Thymus (tissue), 11 donors: ENCODE data around the gene FOXO3B. TPM values are rescaled to one million over a fixed set of nuclear protein-coding genes. Genes with fewer than 3 reads are reported as not detected.
"Not testable (repeated sequence)": the region's sequence is repeated elsewhere in the genome, so short reads cannot be mapped to it uniquely, and the experiment has no call there.

Source experiments
- DNase-seq, 9 donors: peaks; one replicate each; pipeline ENCODE4 v3.0.0-alpha.2; 2013; ENCODE audit warnings: low spot score in 9 of 9, low read depth in 6 of 9, missing footprints in 1 of 9
- H3K27ac ChIP-seq, 2 donors: one replicate each; pipeline ENCODE4 v1.5.1; 2013; ENCODE audit warnings: control low read depth in 1 of 2, low read depth in 1 of 2, low read length in 1 of 2, mild to moderate bottlenecking in 1 of 2, moderate library complexity in 1 of 2
- H3K27me3 ChIP-seq, 2 donors: one replicate each; pipeline ENCODE4 v1.5.1; 2013; ENCODE audit warnings: low read length in 1 of 2; ENCODE audit not compliant: control insufficient read depth in 2 of 2, insufficient read depth in 1 of 2
- H3K36me3 ChIP-seq, 2 donors: one replicate each; pipeline ENCODE4 v1.5.1; 2013; ENCODE audit warnings: low read length in 1 of 2, mild to moderate bottlenecking in 1 of 2, moderate library complexity in 1 of 2; ENCODE audit not compliant: control insufficient read depth in 2 of 2, insufficient read depth in 2 of 2
- H3K4me1 ChIP-seq, 2 donors: one replicate each; pipeline ENCODE4 v1.5.1; 2013; ENCODE audit warnings: low read length in 2 of 2; ENCODE audit not compliant: control insufficient read depth in 2 of 2, insufficient read depth in 2 of 2
- H3K4me3 ChIP-seq, 2 donors: one replicate each; pipeline ENCODE4 v1.5.1; 2013; ENCODE audit warnings: low read length in 2 of 2, control low read depth in 1 of 2, mild to moderate bottlenecking in 1 of 2
- H3K9me3 ChIP-seq, 2 donors: one replicate each; pipeline ENCODE4 v1.5.1; 2013; ENCODE audit warnings: low read length in 1 of 2, mild to moderate bottlenecking in 1 of 2; ENCODE audit not compliant: control insufficient read depth in 2 of 2, insufficient read depth in 1 of 2
- WGBS: extraction: QIAGEN DNeasy Blood & Tissue Kit; methylation state at CpG from one replicate; pipeline ENCODE4 v1.1.7; 2013; 5-methylcytosine and 5-hydroxymethylcytosine counted together
- polyA plus RNA-seq: library from polyadenylated mRNA; stranded (reverse); fragments of 200-250 nt; gene quantifications from one replicate; pipeline ENCODE4 v1.2.3, GENCODE V29; 2013
- total RNA-seq: library from RNA; stranded (reverse); fragments of 120-200 nt; gene quantifications from one replicate; pipeline ENCODE4 v1.2.4, GENCODE V29; 2013
- donor health status: healthy.

Gene FOXO3B
- total and polyA plus RNA-seq, 2 donors = 0.55 to 1.8 TPM

DNA sequence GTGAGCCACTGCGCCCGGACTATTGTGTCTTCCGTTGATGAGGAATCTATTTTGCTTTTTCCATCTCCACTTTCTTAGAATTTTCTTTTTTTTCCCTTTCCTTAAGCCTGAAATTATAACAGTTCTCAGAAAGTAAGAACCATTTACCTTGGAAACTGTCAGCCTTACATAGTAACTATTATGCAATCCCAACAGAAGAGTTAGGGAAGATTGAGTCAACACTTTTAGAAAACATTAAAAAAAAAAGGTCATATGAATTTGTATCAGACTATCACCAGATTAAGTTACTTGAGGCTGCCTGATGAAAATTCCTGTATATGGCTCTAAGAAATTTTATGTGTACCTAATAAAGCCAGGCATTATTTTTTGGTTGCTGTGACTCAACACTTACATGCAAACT is 26.1 kb upstream of the FOXO3B start:
- not testable (repeated sequence) for H3K9me3 ChIP-seq
- WGBS = 97% methylated on average over 3 of the region's 3 CpGs

DNA sequence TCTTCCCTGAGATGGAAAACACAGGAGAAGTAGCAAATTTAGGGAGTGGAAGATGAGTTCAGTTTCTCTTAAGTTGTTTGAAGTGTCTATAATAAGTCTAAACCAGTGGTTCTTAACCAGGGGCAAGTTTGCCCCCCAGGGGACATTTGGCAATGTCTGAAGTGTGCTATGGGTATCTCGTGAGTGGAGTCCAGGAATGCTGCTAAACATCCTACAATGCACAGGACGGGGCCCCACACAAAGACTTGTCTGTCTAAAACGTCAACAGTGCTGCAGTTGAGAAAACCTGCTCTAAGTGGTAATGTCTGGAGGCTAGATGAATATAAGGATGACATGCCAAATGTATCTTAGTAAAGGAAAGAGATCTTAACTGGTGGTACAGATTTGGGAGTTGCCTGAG is 23.8 kb upstream of the FOXO3B start:
- H3K4me1 ChIP-seq, H3K27ac ChIP-seq, H3K9me3 ChIP-seq, H3K27me3 ChIP-seq, H3K36me3 ChIP-seq, H3K4me3 ChIP-seq, DNase-seq: not testable (repeated sequence)
- 97% methylated on average over 3 of the region's 3 CpGs for WGBS

More for the DNA sequence above, 26.1 kb upstream of the FOXO3B start:
- not testable (repeated sequence) for H3K27ac ChIP-seq, H3K4me3 ChIP-seq, DNase-seq, H3K36me3 ChIP-seq, H3K27me3 ChIP-seq, H3K4me1 ChIP-seq

DNA sequence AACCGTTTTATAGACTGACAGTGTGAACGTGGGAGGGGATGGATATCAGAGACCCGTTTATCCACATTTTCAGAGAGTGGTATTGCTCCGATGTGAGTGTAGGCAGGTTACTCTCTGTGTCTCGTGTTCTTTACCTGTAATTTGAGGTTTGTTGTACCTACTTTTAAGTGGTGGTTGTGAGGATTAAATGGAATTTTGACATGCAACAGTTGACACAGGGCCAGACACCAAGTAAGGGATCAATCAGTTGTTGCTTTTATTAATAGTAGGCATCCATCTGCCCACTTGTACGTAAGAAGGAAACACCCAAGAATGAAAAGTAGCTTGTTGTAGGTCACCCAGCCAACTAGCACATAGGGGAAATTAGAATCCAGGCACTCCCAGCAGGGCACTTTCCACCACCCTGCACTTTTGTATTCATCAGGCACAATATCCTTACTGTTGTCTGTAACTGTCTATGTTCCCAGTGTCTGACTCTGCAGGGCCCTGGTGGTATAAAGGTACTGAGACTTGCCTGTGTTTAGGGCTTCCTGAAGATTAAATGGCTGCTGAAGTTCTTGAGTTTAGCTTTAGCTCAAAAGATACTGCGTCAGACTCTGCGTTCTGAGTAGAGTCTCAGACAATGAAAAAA is 16.5 kb upstream of the FOXO3B start:
- not testable (repeated sequence) for H3K4me1 ChIP-seq, H3K27me3 ChIP-seq, DNase-seq, H3K36me3 ChIP-seq, H3K27ac ChIP-seq, H3K9me3 ChIP-seq
- WGBS = 66% methylated on average over 8 of the region's 8 CpGs
- H3K4me3 ChIP-seq = peak overlapping the region; percentile 52 to 56

DNA sequence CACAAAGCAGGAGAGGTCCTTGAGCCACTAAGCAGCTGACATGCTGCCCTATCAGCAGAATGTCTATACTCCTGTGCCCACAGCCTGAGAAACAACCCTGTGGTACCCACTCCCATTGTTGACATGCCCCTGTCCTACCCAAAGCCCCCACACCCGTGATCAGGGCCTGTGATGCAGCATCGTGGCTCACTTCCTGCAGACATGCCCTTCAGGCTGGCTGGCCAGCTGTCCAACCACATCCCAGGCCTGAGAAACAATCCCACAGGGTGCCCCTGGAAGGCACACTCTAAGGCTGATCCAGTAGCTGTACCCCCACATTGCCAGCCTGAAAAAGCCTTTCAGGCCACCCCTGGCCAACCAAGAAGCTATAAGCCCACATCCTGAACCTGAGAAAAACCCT is 13.0 kb upstream of the FOXO3B start:
- H3K4me1 ChIP-seq, H3K27ac ChIP-seq, H3K4me3 ChIP-seq, H3K27me3 ChIP-seq, H3K36me3 ChIP-seq, H3K9me3 ChIP-seq, DNase-seq: not testable (repeated sequence)
- WGBS = 82% methylated on average over 2 of the region's 2 CpGs

DNA sequence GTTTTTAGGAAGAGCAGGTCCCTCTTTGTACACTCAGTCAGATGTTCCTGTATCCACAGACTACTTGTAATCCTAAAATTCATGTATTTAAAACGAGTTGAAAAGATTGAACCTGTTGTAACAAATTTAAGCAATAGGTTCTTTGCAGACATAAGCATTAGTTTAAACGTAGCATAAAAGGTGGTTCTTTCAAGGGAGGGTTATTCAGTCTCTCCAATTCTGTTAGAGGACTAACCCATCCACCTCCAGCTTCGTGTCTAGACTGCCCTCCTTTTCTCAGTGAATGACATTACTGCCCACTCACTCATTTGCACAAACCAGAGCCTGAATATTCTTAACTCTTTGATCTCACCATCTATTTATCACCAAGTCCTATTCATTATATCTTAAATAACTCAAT is 554 bp upstream of the FOXO3B start:
- H3K27me3 ChIP-seq, H3K4me1 ChIP-seq, H3K9me3 ChIP-seq, H3K27ac ChIP-seq, H3K36me3 ChIP-seq: not testable (repeated sequence)
- peak in 3 of 9 donors; percentile 0 to 15 (median 1) for DNase-seq
- peak overlapping the region; percentile 57 to 58 for H3K4me3 ChIP-seq
- 3% methylated on average over 3 of the region's 3 CpGs for WGBS

DNA sequence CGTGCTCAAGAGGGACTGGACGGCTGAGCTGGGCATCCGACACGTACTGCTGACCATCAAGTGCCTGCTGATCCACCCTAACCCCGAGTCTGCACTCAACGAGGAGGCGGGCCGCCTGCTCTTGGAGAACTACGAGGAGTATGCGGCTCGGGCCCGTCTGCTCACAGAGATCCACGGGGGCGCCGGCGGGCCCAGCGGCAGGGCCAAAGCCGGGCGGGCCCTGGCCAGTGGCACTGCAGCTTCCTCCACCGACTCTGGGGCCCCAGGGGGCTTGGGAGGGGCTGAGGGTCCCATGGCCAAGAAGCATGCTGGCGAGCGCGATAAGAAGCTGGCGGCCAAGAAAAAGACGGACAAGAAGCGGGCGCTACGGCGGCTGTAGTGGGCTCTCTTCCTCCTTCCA is 4.7 kb downstream of the FOXO3B start:
- not testable (repeated sequence) for H3K9me3 ChIP-seq, H3K4me3 ChIP-seq, DNase-seq, H3K4me1 ChIP-seq, H3K27ac ChIP-seq, H3K27me3 ChIP-seq, H3K36me3 ChIP-seq
- WGBS = over 99% methylated on average over 29 of the region's 29 CpGs

DNA sequence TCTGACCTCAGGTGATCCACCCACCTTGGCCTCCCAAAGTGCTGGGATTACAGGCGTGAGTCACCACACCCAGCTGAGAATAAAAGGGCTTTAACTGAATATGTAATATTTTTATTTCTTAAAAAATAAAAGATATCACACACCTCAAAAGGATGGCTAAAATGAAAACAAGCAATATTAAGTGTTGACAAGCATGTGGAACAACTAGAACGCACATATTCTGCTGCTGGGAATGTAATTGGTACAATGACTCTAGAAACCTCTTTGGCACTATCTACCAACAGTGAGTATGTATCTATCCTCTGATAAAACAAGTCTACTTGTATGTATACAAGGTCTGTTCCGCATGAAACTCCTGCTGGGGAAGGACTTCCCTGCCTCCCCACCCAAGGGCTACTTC is 5.2 kb downstream of the FOXO3B start:
- 99% methylated on average over 3 of the region's 3 CpGs for WGBS
- peaks cover 3 to 11% of the 10 kb centered on the region in 2 donors for H3K36me3 ChIP-seq
- not testable (repeated sequence) for H3K4me3 ChIP-seq, H3K4me1 ChIP-seq, H3K27ac ChIP-seq, H3K9me3 ChIP-seq, DNase-seq, H3K27me3 ChIP-seq

DNA sequence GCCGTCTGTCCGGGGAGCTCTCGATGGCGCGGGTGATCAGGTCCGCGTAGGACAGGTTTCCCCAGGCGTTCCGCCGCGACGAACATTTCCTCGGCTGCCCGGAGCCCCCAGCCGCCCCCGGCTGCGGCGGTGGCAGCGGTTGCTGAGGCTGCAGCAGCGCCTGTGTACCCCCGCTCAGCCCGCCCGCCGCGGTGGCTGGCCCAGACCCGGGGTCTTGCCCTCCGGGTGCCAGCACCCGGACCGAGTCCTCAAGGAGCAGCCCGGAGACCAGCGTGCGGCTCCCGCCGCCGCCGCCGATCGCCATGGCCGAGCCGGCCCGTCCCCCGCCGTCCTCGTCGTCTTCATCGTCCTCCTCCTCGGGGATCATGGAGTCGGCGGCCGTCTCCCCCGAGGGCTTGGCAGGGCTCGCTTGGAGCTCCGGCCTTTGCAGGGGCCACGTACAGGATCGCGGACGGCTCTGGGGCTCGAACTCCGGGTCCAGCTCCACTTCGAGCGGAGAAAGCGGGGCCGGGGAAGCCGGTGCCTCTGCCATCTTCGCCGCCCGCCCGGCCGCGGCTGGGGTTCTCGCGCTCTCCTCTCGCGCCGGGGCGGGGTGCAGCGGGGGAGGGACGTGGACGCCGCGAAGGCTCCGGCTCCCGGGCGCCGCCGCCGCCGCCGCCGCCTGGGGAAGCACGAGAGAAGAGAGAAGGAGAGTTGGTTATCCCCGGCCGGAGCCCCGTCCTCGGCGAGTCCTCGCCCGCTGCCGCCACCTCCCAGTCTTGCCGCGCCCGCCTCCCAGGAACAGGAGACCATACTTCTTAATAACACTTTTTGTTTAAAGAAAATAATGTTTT is 9.5 kb downstream of the FOXO3B start:
- Histone ChIP-seq H3K9me3 (peaks cover 1 to 22% of the 10 kb centered on the region in 2 donors), H3K36me3 (peaks cover 7 to 18% of the 10 kb centered on the region in 2 donors)
- H3K4me3 ChIP-seq, H3K27ac ChIP-seq, H3K4me1 ChIP-seq, DNase-seq, H3K27me3 ChIP-seq: not testable (repeated sequence)
- WGBS = 98% methylated on average over 86 of the region's 102 CpGs

DNA sequence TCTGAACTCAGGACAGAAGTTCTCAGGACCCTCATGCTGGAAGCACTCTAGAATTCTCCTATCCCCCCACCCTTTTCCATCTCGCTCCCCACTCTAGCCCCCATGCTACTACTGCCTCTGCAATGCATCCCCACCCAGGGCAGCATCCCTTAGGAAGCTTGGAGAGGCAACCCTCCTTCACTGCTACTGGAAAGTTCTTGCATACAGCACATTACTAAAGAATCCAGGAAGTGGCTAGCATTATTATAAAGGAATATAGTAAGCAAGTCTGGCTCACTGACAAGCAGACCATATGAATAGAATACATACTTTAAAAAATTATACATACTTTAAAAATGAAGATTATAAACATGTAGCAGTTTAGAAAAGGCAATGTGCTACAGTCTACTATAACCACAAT is 13.5 kb downstream of the FOXO3B start:
- not testable (repeated sequence) for H3K27ac ChIP-seq, H3K27me3 ChIP-seq, DNase-seq, H3K4me1 ChIP-seq, H3K4me3 ChIP-seq
- Histone ChIP-seq H3K9me3 (peaks cover 1 to 24% of the 10 kb centered on the region in 2 donors), H3K36me3 (peaks cover 7 to 18% of the 10 kb centered on the region in 2 donors)
- WGBS = 94% methylated on average over 1 of the region's 1 CpG
